Fibroblast of lung (primary cell): ENCODE measurements around the gene ATP9B. TPM values are rescaled to one million over a fixed set of nuclear protein-coding genes. Genes with fewer than 3 reads are reported as not detected.
A peak's percentile ranks its signal among the peaks of the same experiment; 100 is the strongest.
"Not testable (repeated sequence)": the region's sequence is repeated elsewhere in the genome, so short reads cannot be mapped to it uniquely, and the experiment has no call there.

ENCODE experiments used
- DNase-seq, 2 donors: peaks; one replicate each; pipeline versions ENCODE4 v3.0.0 to v3.0.0-alpha.2; 2010; ENCODE audit warnings: low read depth in 2 of 2
- H2AFZ ChIP-seq: 2 replicates; pipeline ENCODE4 v1.5.1; 2012; ENCODE audit warnings: low read length, control low read depth, inconsistent platforms
- H3K27ac ChIP-seq: 2 replicates; pipeline ENCODE4 v1.5.1; 2011; ENCODE audit warnings: low read length, control low read depth; ENCODE audit not compliant: insufficient read depth
- H3K27me3 ChIP-seq: 2 replicates; pipeline ENCODE4 v1.5.1; 2011; ENCODE audit warnings: mild to moderate bottlenecking, low read length; ENCODE audit not compliant: control insufficient read depth, insufficient read depth
- H3K36me3 ChIP-seq: 2 replicates; pipeline ENCODE4 v1.5.1; 2011; ENCODE audit warnings: low read length; ENCODE audit not compliant: control insufficient read depth, insufficient read depth
- H3K4me1 ChIP-seq: 2 replicates; pipeline ENCODE4 v1.5.1; 2011; ENCODE audit warnings: low read length; ENCODE audit not compliant: control insufficient read depth, insufficient read depth; ENCODE audit errors: extremely low read depth
- H3K4me2 ChIP-seq: 2 replicates; pipeline ENCODE4 v1.5.1; 2011; ENCODE audit warnings: low read length, control low read depth; ENCODE audit not compliant: insufficient read depth; ENCODE audit errors: extremely low read depth
- H3K4me3 ChIP-seq, 4 experiments: fragments of 200-600 bp in 1 of 4; sonication (generic) in 1 of 4; replicated peaks in 1 of 4; 2 replicates each; pipeline ENCODE4 v1.5.1; 2011 to 2016; ENCODE audit warnings: low read length in 4 of 4, low read depth in 3 of 4, mild to moderate bottlenecking in 3 of 4, control low read depth in 2 of 4, inconsistent platforms in 1 of 4, mixed read lengths in 1 of 4; ENCODE audit not compliant: insufficient read depth in 1 of 4; ENCODE audit errors: control extremely low read depth in 1 of 4
- H3K79me2 ChIP-seq: 2 replicates; pipeline ENCODE4 v1.5.1; 2012; ENCODE audit warnings: mild to moderate bottlenecking, low read length, inconsistent platforms; ENCODE audit not compliant: control insufficient read depth, insufficient read depth
- H3K9ac ChIP-seq: 2 replicates; pipeline ENCODE4 v1.5.1; 2011; ENCODE audit warnings: mild to moderate bottlenecking, low read length, control low read depth; ENCODE audit not compliant: insufficient read depth
- H3K9me3 ChIP-seq: 2 replicates; pipeline ENCODE4 v1.5.1; 2012; ENCODE audit warnings: low read depth, low read length; ENCODE audit not compliant: control insufficient read depth, insufficient read depth
- H4K20me1 ChIP-seq: 2 replicates; pipeline ENCODE4 v1.5.1; 2011; ENCODE audit warnings: low read length; ENCODE audit not compliant: control insufficient read depth, insufficient read depth; ENCODE audit errors: extremely low read depth
- CTCF ChIP-seq, 2 donors: IDR thresholded peaks in 1 of 2; conservative IDR thresholded peaks in 1 of 2; 1 replicate in 1 of 2; 2 replicates in 1 of 2; pipeline ENCODE4 v1.5.1; 2011 to 2012; ENCODE audit warnings: low read length in 2 of 2, control low read depth in 1 of 2, inconsistent platforms in 1 of 2, low read depth in 1 of 2, mild to moderate bottlenecking in 1 of 2
- EZH2 ChIP-seq: IDR thresholded peaks from 2 replicates; pipeline ENCODE4 v1.5.1; 2012; ENCODE audit warnings: low read length, control low read depth, mild to moderate bottlenecking; ENCODE audit errors: missing control alignments
- polyA plus RNA-seq, 2 donors: library from polyadenylated mRNA; depleted of rRNA in 1 of 2; stranded (reverse) in 1 of 2; unstranded in 1 of 2; fragments of >200 nt; gene quantifications; 2 replicates each; pipeline ENCODE4 v1.2.1, GENCODE V29; 2011 to 2012; ENCODE audit warnings: missing spikeins in 1 of 2
- total RNA-seq: library from RNA; depleted of rRNA; stranded (reverse); fragments of >200 nt; gene quantifications from 2 replicates; pipeline ENCODE4 v1.2.1, GENCODE V29; 2014

The ATP9B gene
- total and polyA plus RNA-seq, 2 donors (not counting 1 experiment from before 2014, with no cell fraction given) = 11.2 to 27.7 TPM

- no peaks in the 10 kb centered on the region for H3K9me3 ChIP-seq
These were observed 254.3 kb downstream of the ATP9B start for GRCh38 chr18:79323471-79323870.

GRCh38 chr18:79326413-79327198 lies 257.4 kb downstream of the ATP9B start:
- Histone ChIP-seq H3K9ac (no peak overlapping the region), H3K4me1 (no peaks in the 10 kb centered on the region), H2AFZ (no peak overlapping the region), H3K4me2 (no peak overlapping the region), H3K79me2 (no peaks in the 10 kb centered on the region), H3K36me3 (no peaks in the 10 kb centered on the region), H3K4me3 (no peak overlapping the region), H3K27me3 (no peaks in the 10 kb centered on the region), H3K27ac (no peak overlapping the region), H3K9me3 (no peaks in the 10 kb centered on the region), H4K20me1 (no peaks in the 10 kb centered on the region)
- TF ChIP-seq CTCF (conservative IDR thresholded peaks at IDR 0.05 in 1 of 2, IDR thresholded peaks at IDR 0.05 in 1 of 2; ENCODE audit: low read depth in 1 of 2, low read length in 2 of 2) = no peak
- no peak for TF ChIP-seq EZH2
- peak in 1 of 2 donors; percentile 44 for DNase-seq

More at GRCh38 chr18:79323471-79323870, 254.3 kb downstream of the ATP9B start:
- H3K79me2 ChIP-seq = no peaks in the 10 kb centered on the region
- no peaks in the 10 kb centered on the region for H3K4me1 ChIP-seq
- H3K27me3 ChIP-seq = no peaks in the 10 kb centered on the region
- no peak overlapping the region for H2AFZ ChIP-seq
- no peak for DNase-seq
- no peak overlapping the region for H3K4me2 ChIP-seq
- H3K9ac ChIP-seq = no peak overlapping the region
- H4K20me1 ChIP-seq = no peaks in the 10 kb centered on the region
- TF ChIP-seq EZH2 (no peak), CTCF (conservative IDR thresholded peaks at IDR 0.05 in 1 of 2, IDR thresholded peaks at IDR 0.05 in 1 of 2; ENCODE audit: low read depth in 1 of 2, low read length in 2 of 2) (no peak)
- H3K27ac ChIP-seq = no peak overlapping the region
- no peak overlapping the region for H3K4me3 ChIP-seq
- H3K36me3 ChIP-seq = no peaks in the 10 kb centered on the region

GRCh38 chr18:79327199-79327721 lies 258.1 kb downstream of the ATP9B start:
- no peak overlapping the region for H3K4me3 ChIP-seq
- H4K20me1 ChIP-seq = no peaks in the 10 kb centered on the region
- H3K9ac ChIP-seq = no peak overlapping the region
- H3K27me3 ChIP-seq = no peaks in the 10 kb centered on the region
- no peak for TF ChIP-seq CTCF (conservative IDR thresholded peaks at IDR 0.05 in 1 of 2, IDR thresholded peaks at IDR 0.05 in 1 of 2; ENCODE audit: low read depth in 1 of 2, low read length in 2 of 2)
- TF ChIP-seq EZH2 = no peak
- H3K4me1 ChIP-seq = no peaks in the 10 kb centered on the region
- H3K9me3 ChIP-seq = no peaks in the 10 kb centered on the region
- no peak overlapping the region for H3K4me2 ChIP-seq
- no peak for DNase-seq
- H3K79me2 ChIP-seq = no peaks in the 10 kb centered on the region
- H3K27ac ChIP-seq = no peak overlapping the region
- no peaks in the 10 kb centered on the region for H3K36me3 ChIP-seq
- H2AFZ ChIP-seq = no peak overlapping the region

- H2AFZ ChIP-seq, H3K9me3 ChIP-seq, H3K27me3 ChIP-seq, DNase-seq, H3K4me2 ChIP-seq, H3K9ac ChIP-seq, H3K27ac ChIP-seq, H3K79me2 ChIP-seq, H4K20me1 ChIP-seq, H3K4me1 ChIP-seq, H3K4me3 ChIP-seq, H3K36me3 ChIP-seq: not testable (repeated sequence)
These were observed 258.7 kb downstream of the ATP9B start for GRCh38 chr18:79327915-79328314.
